ENCODE results near the gene EHMT1.
"Not testable (repeated sequence)": the region's sequence is repeated elsewhere in the genome, so short reads cannot be mapped to it uniquely, and the experiment has no call there.

The EHMT1 gene

DNA sequence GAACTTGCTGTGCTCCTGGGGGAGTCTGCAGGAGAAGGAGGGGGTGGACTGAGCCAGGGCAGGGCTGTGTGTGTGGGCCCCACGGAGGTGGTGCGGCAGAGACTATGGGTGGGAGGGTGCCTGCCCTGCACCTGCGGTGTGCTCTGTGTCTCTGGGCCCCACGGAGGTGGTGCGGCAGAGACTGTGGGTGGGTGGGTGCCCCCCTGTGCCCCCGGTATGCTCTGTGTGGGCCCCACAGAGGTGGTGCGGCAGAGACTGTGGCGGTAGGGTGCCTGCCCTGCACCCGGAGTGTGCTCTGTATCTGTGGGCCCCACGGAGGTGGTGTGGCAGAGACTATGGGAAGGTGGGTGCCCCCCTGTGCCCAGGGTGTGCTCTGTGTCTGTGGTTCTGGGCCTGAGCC, 103.7 kb downstream of the EHMT1 start:
- no peak for DNase-seq

DNA sequence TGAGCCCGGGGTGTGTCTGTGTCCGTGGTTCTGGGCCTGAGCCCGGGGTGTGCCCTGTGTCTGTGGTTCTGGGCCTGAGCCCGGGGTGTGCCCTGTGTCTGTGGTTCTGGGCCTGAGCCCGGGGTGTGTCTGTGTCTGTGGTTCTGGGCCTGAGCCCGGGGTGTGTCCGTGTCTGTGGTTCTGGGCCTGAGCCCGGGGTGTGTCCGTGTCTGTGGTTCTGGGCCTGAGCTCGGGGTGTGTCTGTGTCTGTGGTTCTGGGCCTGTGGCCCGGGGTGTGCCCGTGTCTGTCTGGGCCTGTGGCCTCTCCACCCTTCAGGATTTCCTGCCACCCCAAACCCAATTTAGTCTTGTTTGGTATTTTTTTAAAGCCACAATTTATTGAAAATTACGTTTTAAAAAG, 104.6 kb downstream of the EHMT1 start:
- DNase-seq: not testable (repeated sequence)

DNA sequence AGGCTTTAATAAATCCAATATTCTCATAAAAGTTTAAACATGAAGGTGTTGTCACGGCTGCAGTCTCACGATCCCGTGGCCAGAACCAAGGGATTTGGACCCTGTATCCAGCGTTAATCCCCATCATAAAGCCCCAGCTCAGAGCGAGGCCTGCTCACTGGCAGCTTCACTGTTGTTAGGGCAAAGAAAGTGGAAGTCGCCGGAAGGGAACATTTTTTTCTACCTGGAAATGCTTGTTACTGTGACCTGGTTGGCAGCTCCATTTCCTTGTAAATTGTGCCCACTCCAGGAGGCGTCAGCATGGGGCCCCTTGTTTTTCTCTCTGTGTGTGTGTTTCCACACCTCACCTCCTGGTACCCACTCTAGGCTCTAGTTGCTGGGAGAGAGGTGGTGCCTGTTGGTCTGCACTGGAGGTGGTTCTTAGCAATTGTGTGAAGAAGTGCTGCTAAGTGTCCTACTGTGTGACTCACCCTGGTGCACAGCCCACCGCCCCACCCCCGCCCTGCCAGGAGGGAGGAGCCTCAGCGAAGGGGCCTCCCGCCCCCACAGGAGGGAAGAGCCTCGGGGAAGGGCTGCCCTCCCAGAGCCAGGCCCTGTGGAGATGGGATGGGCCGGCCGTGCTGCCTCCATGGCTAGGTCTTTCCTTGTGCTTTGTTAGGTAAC, 105.1 kb downstream of the EHMT1 start:
- no peak for DNase-seq

DNA sequence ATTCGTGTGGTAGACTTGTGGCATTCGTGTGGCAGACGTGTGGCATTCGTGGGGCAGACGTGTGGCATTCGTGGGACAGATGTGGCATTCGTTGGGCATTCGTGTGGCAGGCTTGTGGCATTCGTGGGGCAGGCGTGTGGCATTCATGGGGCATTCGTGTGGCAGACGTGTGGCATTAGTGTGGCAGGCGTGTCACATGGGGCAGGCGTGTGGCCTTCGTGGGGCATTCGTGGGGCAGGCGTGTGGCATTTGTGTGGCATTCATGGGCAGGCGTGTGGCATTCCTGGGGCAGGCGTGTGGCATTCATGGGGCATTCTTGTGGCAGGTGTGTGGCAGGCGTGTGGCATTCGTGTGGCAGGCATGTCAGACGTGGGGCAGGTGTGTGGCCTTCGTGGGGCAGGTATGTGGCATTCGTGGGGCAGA, 106.0 kb downstream of the EHMT1 start:
- no peak for DNase-seq

DNA sequence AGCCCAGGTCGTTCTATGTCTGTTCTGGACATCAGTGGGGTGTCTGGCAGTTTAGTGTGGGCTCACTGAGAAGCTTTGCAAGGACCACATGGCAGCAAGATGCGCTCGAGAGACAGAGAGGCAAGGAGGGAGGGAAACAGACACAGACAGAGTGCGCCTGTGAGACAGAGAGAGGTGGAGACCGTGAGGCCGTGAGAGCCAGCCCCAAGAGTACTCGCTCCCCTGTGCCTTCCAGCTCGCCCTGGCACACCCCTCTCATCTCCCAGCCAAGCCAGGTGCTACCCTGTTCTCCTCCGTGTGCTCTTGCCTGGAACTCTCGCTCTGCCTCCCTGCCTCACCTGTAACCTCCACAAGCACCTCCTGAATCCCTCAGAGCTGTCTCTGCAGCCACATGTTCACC, 106.8 kb downstream of the EHMT1 start:
- DNase-seq: no peak

DNA sequence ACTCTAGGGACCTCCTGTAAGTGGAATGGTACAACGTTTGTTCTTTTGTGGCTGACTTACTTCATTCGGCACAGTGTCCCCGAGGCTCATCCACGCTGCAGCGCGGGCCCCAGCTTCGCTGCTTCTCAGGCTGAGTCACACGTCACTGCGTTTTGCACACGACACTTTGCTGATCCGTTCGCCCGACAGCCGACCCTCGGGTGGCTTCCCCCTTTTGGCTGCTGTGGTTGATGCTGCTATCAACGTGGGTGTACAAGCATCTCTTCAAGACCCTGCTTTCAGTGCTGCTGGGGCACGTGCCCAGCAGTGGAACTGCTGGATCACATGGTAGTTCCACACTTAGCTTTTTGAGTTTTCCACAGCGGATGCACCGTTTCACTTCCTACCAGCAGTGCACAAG, 107.5 kb downstream of the EHMT1 start:
- not testable (repeated sequence) for DNase-seq

DNA sequence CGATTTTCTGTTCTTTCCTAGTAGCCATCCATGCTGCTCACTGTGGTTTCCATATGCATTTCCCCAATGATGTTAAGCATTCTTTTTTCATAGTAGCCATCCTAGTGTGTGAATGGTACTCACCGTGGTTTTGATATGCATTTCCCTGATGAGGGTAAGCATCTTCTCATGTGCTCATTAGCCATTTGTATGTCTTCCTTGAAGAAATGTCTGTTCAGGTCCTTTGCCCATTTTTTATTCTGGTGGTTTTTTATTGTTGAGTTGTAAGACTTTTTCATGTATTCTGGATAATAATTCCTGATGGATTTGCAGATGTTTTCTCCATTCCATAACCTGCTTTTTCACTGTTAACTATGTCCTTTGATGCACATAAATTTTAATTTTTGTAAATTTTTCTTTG, 108.0 kb downstream of the EHMT1 start:
- no peak for DNase-seq

DNA sequence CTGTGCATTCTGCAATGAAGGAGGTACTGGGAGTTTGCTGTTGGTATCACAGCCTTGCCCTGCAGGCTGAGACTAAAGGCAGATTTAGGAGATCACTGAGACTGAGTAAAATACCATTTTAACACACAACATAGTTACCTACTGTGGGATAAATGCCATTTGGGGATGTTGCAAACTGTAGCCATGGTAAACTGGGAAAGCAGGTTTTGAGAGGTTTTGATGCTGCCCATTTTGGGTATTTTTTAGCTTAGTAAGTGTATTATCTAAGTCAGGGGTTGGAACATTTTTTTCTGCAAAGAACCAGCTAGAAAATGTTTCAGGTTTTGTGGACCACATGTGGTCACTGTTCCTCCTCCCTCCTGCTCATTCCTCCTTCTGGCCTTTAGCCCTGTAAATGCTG, 108.9 kb downstream of the EHMT1 start:
- DNase-seq: no peak

DNA sequence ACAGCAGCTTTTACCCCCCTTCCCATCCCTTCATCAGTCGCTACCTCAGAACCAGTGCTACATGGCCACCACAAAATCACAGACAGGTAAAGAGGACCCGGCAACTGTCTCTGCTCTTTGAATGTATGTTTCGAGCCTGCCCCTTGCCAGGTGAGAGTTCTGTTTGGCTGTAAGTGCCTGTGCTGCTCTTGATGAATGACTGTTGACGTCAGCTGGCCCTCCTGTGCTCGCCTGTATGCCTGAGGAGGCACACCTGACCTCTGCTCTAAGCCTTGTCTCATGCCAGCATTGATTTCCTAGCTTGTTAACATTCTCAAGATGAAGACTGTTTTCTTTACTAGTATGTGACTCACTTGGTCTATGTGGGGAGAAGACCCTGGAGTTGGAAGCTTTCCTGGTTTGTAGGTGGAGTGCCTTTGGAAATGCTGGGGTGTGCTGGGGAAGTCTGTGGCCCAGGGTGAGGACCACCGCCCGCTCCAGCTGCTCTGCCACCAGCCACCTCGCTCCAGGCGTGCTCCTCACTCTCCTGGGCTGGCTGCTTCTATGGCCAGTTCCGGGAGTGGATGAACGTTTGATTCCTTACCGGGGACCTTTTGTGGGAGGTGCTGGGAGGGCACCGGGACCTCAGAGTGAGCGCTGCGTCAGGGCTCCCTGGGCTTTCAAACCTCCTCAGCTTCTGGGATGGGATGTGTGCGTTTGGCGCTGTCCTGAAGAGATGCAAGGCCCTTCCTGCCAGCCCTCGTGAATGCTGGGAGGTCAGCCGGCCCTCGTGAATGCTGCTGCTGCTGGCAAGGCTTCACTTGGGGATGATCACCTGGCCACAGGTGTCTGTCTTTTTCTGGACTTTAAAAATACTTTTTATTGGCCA, 109.9 kb downstream of the EHMT1 start:
- DNase-seq: no peak

DNA sequence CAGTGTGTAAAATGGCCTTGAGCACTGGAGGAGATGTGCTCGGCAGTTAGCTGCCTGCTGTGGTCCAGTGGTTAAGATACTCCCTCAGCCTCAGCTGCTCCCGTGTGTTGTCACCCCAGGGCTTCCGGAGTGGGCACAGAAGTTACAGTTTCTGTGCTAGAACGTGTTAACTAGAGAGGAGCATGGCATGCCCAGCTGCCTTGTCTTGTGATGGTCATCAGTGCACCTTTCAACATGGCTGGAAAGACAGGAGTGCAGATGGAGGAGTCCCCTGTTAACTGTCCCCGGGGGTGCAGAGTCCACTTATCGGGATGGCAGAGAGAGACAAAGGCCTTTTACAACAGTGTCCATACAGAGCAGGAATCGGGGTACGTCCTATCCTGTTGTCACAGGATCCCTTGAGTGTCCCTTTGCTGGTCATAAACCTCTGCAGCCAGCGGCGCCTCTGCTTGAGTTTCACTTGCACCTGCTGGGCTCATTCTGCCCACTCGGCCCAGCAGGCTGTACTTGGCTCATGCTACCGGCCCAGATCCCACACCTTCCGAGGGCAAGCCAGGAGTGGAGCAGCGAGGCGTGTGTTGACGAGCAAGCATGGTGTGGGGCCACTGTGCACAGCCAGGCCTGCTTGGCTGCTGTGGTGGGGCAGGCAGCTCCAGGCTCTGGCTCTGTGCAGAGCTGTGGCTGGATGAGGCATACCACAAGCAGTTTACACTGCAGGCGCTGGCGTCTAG, 112.6 kb downstream of the EHMT1 start:
- DNase-seq: no peak

DNA sequence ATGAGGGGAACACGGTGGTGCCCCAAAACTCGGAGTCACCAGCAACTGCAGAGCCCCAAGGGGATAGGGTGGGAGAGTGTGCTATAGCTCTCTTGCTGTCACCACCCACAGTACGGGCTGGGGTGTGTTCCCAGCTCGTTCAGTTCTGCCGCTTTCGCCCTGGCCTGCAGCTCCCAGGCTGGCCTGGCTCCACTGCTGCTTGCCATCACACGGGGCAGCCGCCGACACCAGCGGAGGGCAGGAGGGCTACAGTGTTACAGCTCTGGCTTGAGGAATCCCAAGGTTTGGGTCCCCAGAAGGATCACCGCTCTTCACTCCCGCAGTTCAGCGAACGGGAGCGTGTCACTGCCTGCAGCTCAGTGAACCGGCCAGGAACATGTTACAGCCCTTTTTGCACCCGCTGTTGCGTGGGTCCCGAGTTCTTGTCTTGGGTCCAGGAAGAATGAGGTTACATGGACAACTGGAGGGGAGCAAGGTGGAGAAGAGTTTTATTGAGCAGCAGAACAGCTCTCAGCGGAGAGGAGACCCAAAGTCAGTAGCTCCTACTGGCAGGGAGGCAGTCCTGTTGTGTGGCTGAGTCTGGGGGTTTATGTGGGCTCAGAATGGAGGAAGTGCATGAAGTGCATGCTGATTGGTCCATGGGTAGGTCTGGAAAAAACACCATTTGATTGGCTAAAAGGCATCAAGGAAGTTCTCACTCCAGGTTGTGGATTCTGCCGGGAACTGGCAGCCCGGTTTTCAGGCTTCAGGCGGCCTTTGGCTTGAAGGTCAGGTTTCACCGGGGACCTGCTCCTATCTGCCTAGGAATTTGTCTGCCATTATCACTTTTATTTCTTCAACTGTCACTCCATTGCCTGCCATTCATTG, 113.4 kb downstream of the EHMT1 start:
- DNase-seq: no peak

DNA sequence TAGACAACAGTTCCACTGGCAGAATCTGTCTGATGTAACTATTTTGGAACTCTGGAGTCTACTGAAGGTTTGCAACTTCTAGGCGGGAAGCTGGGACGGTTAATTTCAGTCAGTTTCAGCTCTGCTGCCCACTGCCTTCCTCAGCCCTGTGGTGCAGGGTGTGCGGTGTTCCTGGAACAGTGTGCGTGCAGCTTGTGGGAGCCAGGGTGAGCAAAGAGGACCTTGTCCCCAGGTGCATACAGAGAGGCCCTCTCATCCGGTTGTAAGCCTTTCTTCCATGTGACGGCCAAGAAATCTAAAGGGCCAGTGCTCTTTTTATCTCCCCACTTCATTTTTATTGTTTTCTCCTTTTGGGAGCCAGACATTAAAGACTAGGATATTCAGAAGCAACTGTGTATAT, 114.6 kb downstream of the EHMT1 start:
- DNase-seq: no peak

DNA sequence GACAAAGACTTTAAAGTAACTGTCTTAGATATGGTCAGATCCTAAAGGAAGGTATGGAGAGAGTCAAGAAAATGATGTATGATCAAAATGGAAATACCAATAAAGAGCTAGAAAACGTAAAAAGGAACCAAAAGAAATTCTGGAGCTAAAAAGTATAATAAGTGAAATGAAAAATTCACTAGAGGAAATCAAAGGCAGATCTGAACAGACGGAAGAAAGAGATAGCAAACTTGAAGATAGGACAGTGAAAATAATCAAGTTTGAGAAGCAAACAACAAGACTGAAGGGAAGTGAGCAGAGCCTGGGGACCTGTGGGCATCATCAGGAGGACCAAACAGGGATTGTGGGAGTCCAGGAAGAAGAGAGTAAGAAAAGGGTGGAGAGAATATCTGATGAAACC, 115.4 kb downstream of the EHMT1 start:
- no peak for DNase-seq

DNA sequence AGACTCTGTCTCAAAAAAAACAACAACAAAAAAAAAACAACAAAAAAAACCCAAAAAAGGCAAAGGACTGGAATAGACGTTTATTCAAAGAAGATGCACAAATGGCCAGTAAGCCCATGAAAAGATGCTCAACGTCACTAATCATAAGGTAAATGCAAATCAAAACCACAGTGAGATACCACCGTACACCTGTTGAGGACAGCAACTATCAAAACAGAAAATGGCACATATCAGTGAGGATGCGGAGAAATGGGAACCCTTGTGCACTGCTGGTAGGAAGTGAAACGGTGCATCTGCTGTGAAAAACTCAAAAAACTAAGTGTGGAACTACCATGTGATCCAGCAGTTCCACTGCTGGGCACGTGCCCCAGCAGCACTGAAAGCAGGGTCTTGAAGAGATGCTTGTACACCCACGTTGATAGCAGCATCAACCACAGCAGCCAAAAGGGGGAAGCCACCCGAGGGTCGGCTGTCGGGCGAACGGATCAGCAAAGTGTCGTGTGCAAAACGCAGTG, 119.4 kb downstream of the EHMT1 start:
- not testable (repeated sequence) for DNase-seq

DNA sequence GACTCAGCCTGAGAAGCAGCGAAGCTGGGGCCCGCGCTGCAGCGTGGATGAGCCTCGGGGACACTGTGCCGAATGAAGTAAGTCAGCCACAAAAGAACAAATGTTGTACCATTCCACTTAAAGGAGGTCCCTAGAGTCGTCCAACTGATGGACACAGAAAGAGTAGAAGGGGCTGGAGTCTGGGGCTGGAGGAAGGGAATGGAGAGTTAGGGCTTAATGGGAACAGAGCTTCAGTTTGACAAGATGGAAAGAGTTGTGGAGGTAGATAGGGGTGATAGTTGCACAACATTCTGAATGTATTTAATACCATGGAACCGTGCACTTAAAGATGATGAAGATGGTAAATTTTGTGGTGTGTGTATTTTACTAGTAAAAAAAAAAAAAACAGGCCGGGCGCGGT, 119.9 kb downstream of the EHMT1 start:
- DNase-seq: no peak

DNA sequence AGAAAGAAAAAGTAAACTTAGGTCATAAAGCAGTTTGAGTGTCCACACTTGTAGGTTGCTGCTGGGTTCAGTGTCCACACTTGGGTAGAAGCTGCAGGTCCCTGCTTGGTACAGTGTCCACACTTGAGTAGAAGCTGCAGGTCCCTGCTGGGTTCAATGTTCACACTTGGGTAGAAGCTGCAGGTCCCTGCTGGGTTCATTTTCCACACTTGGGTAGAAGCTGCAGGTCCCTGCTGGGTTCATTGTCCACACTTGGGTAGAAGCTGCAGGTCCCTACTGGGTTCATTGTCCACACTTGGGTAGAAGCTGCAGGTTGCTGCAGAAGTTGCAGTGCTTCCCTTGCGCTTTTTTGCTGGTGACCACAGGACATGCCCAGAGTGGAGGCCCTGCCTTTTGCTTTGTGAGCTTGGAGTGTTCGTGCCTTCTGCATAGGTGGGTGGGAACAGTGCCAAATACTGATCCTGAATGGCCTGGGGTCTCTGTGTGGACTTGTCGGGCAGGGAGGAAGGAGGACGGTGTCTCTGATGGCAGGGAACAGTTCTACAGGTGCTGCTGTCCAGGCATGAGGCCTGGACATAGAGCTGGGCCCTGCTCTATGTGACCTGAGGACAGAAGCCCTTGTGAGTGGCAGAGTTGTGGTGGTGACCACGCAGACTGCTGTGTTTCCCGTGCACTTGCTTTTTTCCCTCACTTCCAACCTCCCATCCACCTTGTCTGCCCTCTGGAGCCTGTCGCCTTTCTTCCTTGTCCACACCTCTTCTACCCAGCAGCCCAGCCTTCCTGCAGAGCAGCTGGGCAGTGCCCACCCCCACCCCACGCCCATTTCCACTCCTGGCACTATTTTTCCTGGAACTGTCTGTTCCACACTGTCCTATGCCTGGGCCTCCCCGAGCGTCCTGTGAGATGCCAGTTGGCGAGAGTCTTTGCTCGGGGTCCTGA, 120.8 kb downstream of the EHMT1 start:
- no peak for DNase-seq

DNA sequence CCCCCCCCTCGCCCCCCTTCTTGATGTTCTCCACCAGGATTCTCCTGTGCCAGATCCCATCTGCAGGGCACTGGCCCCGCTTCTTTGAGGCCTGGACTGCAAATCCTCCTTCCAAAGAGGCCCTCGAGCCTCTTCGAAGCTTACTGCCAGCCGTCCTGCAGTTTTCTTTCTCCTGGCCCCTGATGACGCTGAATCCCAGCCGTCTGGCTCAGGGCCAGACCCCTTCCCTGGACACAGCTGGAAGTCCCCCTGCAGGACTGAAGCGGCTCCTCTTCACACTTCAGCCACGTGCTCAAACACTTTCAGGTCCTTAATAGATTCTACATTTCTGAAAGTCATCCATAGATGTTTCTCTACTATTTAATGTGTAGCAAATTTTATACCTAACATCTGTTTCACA, 121.5 kb downstream of the EHMT1 start:
- peak; percentile 86 for DNase-seq

DNA sequence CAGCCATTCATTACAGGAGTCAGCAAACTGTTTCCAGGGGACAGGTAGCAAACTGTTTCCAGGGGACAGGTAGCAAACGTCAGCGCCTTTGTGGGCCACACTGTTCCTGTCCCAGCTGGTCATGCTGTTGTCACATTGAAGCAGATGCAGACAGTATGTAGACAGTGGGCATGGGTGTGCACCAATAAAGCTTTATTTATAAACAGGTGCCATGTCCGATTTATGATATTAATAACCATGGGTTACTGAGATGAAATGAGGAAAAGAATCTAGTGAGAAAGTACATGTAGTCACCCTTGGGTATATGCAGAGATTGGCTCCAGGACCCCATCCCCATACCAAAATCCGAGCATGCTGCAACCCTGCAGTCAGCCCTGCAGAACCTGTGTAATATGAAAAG, 122.5 kb downstream of the EHMT1 start:
- DNase-seq: no peak

DNA sequence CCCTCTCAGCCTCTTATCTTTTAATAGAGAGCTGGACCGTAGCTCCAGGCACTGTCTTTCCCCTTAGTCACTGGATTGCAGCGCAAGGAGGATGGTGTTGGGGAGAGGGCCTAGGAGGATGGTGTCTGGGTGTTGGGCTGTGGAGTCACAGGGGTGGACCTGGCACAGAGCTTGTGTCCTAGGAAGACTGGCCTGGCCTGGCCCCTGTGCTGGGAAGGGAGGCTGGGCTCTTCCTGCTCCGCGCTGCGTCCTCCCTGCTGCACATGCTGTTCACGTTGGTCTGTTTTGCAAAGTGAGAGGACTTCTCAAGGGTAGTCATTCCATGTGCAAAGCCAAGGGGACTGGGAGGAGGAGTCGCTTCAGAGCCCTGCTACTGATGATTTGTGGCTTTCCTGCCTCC, 123.9 kb downstream of the EHMT1 start:
- DNase-seq: no peak

DNA sequence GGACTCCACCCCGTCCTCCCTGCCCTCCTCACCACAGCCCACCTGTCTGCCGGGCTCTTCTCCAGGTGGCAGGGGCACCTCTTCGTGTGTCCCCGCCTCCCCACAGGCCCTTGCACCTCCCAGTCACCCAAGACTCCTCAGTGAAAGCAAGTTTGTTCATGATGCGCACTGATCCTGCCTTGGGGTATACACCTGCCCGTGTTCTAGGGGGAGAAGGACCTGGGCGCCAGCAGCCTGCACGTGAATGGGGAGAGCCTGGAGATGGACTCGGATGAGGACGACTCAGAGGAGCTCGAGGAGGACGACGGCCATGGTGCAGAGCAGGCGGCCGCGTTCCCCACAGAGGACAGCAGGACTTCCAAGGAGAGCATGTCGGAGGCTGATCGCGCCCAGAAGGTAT, 124.9 kb downstream of the EHMT1 start:
- no peak for DNase-seq

DNA sequence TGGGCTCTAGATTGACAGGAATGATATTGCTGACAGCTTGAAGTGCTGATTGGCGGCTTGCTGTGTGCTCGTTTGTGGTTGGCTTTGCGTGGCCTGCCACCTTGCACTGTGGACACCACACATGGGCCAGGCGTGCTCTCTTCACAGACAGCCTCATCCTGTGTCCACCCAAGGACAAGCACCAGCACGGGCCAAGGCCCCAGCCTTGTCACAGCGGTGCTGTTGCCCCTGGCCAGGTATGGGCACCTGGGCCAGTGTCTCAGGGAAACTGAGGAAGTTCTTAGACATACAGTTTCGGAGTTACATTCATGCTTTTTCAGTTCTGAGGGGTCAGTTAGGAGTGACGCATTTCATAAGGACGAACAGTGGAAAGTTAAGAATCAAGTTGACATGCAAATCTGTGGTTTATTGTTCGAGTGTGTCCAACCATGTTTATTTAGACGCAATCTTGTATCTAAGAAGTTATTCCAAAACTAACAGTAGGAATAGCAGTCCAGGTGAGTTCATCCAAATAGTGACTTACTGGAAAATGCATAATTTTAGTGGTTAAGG, 125.9 kb downstream of the EHMT1 start:
- DNase-seq: no peak
